HG02678 (cell line): Measurements from ENCODE around the gene RHOB.

Source experiments
- ATAC-seq: cut with Tn5 transposase; IDR thresholded peaks from one replicate; pipeline ENCODE4 v1.9.1; 2021; ENCODE audit warnings: mild to moderate bottlenecking, moderate library complexity; ENCODE audit not compliant: unreplicated experiment

The RHOB gene

GRCh38 chr2:20436716-20437470, 10.0 kb upstream of the RHOB start:
- no peak for ATAC-seq

- ATAC-seq, result no peak
Observed at GRCh38 chr2:20438334-20439192, 8.3 kb upstream of the RHOB start.

- ATAC-seq, result no peak
Observed at GRCh38 chr2:20439193-20439475, 7.7 kb upstream of the RHOB start.

GRCh38 chr2:20439503-20439902, 7.4 kb upstream of the RHOB start:
- no peak for ATAC-seq

- no peak for ATAC-seq
Observed at GRCh38 chr2:20440001-20440560, 6.8 kb upstream of the RHOB start.

- no peak for ATAC-seq
Observed at GRCh38 chr2:20443276-20443920, 3.5 kb upstream of the RHOB start.

- no peak for ATAC-seq
Observed at GRCh38 chr2:20444101-20444992, 2.5 kb upstream of the RHOB start.

- ATAC-seq, result no peak
Observed at GRCh38 chr2:20444993-20445910, 1.6 kb upstream of the RHOB start.

- no peak for ATAC-seq
Observed at GRCh38 chr2:20446255-20446916, 488 bp upstream of the RHOB start.

GRCh38 chr2:20447437-20448245, 767 bp downstream of the RHOB start:
- ATAC-seq, result peak; percentile 12

- ATAC-seq, result no peak
Observed at GRCh38 chr2:20448246-20448976, 1.5 kb downstream of the RHOB start.

- no peak for ATAC-seq
Observed at GRCh38 chr2:20448977-20449306, 2.1 kb downstream of the RHOB start.

GRCh38 chr2:20449501-20450200, 2.8 kb downstream of the RHOB start:
- ATAC-seq, result no peak

- ATAC-seq, result no peak
Observed at GRCh38 chr2:20450201-20450999, 3.5 kb downstream of the RHOB start.

- ATAC-seq, result no peak
Observed at GRCh38 chr2:20451000-20451290, 4.1 kb downstream of the RHOB start.

- no peak for ATAC-seq
Observed at GRCh38 chr2:20451341-20451740, 4.5 kb downstream of the RHOB start.
